Colonic mucosa (tissue), 4 donors: ENCODE data around the gene PI4KA. TPM values are rescaled to one million over a fixed set of nuclear protein-coding genes. Genes with fewer than 3 reads are reported as not detected.
"Not testable (repeated sequence)": the region's sequence is repeated elsewhere in the genome, so short reads cannot be mapped to it uniquely, and the experiment has no call there.

Source experiments
- DNase-seq: peaks from one replicate; pipeline ENCODE4 v3.0.0-alpha.2; 2020
- H3K27ac ChIP-seq: fragments of 200-600 bp; one replicate; pipeline ENCODE4 v1.8.0; 2021
- H3K27me3 ChIP-seq: fragments of 200-600 bp; one replicate; pipeline ENCODE4 v1.8.0; 2021
- H3K36me3 ChIP-seq: fragments of 200-600 bp; one replicate; pipeline ENCODE4 v1.8.0; 2021
- H3K4me1 ChIP-seq: fragments of 200-600 bp; one replicate; pipeline ENCODE4 v1.8.0; 2021; ENCODE audit warnings: mild to moderate bottlenecking
- H3K4me3 ChIP-seq: fragments of 200-600 bp; one replicate; pipeline ENCODE4 v1.8.0; 2021
- H3K9ac ChIP-seq, 2 donors: one replicate each; pipeline ENCODE4 v1.7.0; 2013; ENCODE audit warnings: control low read depth in 2 of 2, low read depth in 2 of 2, low read length in 2 of 2
- H3K9me3 ChIP-seq: fragments of 200-600 bp; one replicate; pipeline ENCODE4 v1.8.0; 2021
- intact Hi-C: fragments of 100-400 bp; cut with DNase I; formaldehyde crosslinking; loops from one replicate; pipeline ENCODE4 v1.14.1; 2022
- total RNA-seq, 2 donors: library from RNA; stranded (reverse); fragmentation: NEBNext Ultra II Directional in 1 of 2; extraction: Animal tissue kit (Norgen Biotek cat#: 25700) in 1 of 2; gene quantifications; one replicate each; pipeline ENCODE4 v1.2.1, GENCODE V29; 2021
- TF ChIP-seq, protein P1 (sequence below): fragments of 200-600 bp; IDR thresholded peaks from one replicate; pipeline ENCODE4 v1.8.0; 2022; ENCODE audit warnings: antibody characterized with exemption, mild to moderate bottlenecking
- donor health status: healthy.
- donor health status: DM: no; HTN: no; CAD: no.
- donor health status: DM: no; HTN: no; CAD: no.

PI4KA gene
- total RNA-seq, 2 donors from 2014 or later: 69.4 to 86.8 TPM

DNA sequence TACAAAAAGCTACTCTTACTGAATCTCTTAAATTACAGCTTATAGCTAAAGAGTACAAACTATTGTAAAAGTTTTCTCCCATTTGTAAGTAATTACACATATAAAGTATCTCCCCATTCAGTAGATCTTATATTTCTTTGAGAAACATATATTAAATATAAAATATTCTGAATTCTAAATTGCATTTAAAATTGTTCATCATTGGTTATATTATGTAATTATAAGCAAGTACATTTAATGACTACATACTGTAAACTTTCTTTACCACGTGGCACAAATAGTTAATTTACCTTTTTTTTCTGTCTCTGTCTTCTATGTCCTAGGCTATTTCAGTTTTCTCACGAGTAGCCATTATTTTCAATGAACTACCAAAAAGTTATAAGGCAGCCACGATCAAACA is 185.9 kb downstream of the PI4KA start:
- Histone ChIP-seq H3K4me3 (no peak overlapping the region), H3K9ac (no peak overlapping the region), H3K27me3 (peaks cover 16% of the 10 kb centered on the region), H3K27ac (no peak overlapping the region), H3K4me1 (no peaks in the 10 kb centered on the region), H3K9me3 (no peaks in the 10 kb centered on the region), H3K36me3 (no peaks in the 10 kb centered on the region)
- intact Hi-C loops: no loop called here
- TF ChIP-seq, protein P1, sequence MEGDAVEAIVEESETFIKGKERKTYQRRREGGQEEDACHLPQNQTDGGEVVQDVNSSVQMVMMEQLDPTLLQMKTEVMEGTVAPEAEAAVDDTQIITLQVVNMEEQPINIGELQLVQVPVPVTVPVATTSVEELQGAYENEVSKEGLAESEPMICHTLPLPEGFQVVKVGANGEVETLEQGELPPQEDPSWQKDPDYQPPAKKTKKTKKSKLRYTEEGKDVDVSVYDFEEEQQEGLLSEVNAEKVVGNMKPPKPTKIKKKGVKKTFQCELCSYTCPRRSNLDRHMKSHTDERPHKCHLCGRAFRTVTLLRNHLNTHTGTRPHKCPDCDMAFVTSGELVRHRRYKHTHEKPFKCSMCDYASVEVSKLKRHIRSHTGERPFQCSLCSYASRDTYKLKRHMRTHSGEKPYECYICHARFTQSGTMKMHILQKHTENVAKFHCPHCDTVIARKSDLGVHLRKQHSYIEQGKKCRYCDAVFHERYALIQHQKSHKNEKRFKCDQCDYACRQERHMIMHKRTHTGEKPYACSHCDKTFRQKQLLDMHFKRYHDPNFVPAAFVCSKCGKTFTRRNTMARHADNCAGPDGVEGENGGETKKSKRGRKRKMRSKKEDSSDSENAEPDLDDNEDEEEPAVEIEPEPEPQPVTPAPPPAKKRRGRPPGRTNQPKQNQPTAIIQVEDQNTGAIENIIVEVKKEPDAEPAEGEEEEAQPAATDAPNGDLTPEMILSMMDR: no peak
- DNase-seq: no peak

DNA sequence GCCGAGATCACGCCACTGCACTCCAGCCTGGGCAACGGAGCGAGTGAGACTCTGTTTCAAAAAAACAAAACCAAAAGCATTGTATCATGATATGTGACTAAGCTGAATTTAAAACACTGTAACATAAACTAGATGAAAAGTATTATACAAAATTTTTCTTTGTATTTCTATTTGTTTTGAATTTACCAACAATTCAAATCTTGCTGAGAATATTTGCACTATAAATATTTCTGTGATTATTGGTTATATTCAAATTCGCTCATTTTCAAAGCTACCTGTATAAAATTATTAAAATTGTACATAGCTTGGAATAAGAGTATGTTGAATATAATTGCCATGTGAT is 186.6 kb downstream of the PI4KA start:
- Histone ChIP-seq H3K4me3 (no peak overlapping the region), H3K9ac (no peak overlapping the region), H3K27ac (no peak overlapping the region), H3K9me3 (no peaks in the 10 kb centered on the region), H3K27me3 (peaks cover 16% of the 10 kb centered on the region), H3K36me3 (no peaks in the 10 kb centered on the region), H3K4me1 (no peaks in the 10 kb centered on the region)
- DNase-seq: no peak
- intact Hi-C loops: no loop called here
- TF ChIP-seq, protein P1: no peak

DNA sequence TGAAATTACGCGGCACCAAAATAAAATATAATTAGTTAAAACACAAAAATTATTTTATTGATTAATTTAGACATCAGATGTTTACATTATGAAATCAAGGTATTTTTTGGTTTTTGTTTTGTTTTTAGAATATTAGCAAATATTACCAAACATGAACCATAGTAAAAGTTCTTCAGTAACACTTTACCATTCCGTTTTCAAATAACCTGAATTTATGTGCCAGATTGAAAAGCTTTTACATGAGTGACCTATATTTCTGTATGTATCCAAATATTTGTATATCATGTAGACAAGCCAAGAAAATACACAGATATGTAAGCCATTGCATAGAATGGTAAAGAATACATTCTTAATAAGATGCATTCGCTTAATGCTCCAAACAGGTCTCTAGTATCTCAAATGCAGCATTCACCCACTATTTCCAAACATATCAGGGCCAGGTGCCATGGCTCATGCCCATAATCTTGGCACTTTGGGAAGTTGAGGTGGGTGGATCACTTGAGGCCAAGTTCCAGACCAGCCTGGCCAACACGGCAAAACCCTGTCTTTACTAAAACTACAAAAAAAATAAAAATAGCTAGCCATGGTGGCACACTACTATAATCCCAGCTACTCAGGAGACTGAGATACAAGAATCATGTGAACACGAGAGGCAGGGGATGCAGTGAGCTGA is 187.1 kb downstream of the PI4KA start:
- H3K27me3 ChIP-seq: peaks cover 16% of the 10 kb centered on the region
- H3K36me3 ChIP-seq: no peaks in the 10 kb centered on the region
- no peaks in the 10 kb centered on the region for H3K9me3 ChIP-seq
- no peak overlapping the region for H3K9ac ChIP-seq
- no peak for DNase-seq
- no peaks in the 10 kb centered on the region for H3K4me1 ChIP-seq
- intact Hi-C loops: no loop called here
- TF ChIP-seq, protein P1: no peak
- no peak overlapping the region for H3K27ac ChIP-seq
- H3K4me3 ChIP-seq: no peak overlapping the region

DNA sequence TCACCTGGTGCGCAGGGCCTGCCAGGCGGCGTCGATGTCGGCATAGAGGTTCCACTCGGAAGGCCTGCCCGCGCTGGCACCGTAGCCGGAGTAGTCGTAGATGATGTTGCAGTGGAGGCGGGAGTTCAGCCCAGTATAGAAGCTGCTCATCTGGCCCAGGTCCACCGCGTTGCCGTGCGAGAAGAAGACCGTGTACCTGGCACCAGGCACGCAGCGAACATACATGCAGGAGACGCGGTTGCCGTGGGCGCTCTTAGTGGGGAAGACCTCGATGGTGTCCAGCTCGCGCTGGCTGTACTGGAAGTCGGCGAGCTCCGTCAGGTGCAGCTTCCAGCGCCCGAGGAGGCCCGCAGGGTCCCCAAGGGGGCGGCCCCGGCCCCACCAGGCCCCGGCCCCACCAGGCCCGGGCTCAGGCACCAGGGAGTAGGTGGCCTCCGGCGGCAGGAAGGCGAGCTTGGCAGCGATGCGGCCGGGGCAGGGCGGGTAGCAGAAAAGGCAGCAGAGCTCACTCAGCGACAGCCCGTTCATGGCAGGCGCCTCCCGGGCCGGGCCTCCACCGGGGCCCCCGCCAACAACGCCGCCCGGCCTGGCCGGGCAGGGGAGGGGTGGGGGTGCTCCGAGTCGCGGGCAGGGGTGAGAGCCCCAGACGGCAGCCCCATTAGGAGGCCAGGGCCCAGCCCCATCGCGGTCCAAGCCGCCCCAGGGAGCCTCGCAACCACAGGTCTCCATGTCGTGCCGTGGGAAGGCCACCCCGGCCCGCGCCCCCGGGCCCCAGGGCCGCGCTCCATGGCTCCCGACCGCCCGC is 188.0 kb downstream of the PI4KA start:
- H3K27me3 ChIP-seq: peaks cover 16% of the 10 kb centered on the region
- H3K36me3 ChIP-seq, DNase-seq, H3K4me3 ChIP-seq, H3K4me1 ChIP-seq, H3K9ac ChIP-seq, H3K27ac ChIP-seq, intact Hi-C loops, H3K9me3 ChIP-seq: not testable (repeated sequence)

DNA sequence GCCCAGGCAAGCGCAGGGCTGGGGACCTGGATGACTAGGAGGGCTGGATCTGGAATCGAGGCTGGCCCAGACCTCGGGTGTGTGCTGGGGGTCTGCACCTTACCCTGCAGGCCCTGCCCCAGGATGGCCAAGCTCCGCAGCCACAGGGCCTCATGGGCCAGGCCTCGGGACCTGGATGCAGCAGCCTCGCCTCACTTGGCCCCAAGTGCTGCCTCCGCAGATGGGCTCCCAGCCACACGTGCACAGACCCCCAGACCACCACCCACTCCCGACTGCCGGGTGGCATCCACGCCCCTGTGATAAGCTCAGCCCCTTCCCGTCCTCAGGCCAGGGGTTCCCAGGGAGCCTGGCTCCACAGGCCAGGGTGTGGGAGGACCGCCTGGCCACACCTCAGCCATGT is 188.7 kb downstream of the PI4KA start:
- H3K9me3 ChIP-seq, H3K4me3 ChIP-seq, H3K4me1 ChIP-seq, H3K36me3 ChIP-seq, H3K9ac ChIP-seq, H3K27ac ChIP-seq, DNase-seq, intact Hi-C loops: not testable (repeated sequence)
- H3K27me3 ChIP-seq: peaks cover 16% of the 10 kb centered on the region

DNA sequence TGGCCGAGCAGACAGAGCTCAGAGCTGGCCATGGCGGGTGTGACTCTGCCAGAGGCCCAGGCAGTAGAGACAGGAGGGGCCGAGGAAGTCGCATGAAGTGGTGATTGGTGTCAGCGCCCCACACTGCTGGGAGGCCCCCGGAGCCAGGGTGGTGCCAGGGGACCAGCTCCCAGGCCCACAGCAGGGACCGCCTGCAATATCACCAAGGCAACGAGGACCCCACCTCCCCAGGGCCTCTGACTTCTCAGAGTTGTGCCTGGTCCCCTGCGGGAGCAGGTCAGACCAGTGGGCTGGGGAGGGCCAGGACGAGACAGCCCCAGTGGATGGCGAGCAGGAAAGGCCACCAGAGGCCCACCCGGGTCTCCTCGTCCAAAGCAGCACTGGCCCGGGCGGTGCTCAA is 189.1 kb downstream of the PI4KA start:
- H3K9me3 ChIP-seq, DNase-seq, H3K4me1 ChIP-seq, H3K36me3 ChIP-seq, intact Hi-C loops, H3K4me3 ChIP-seq, H3K9ac ChIP-seq, H3K27ac ChIP-seq: not testable (repeated sequence)
- peaks cover 16% of the 10 kb centered on the region for H3K27me3 ChIP-seq

DNA sequence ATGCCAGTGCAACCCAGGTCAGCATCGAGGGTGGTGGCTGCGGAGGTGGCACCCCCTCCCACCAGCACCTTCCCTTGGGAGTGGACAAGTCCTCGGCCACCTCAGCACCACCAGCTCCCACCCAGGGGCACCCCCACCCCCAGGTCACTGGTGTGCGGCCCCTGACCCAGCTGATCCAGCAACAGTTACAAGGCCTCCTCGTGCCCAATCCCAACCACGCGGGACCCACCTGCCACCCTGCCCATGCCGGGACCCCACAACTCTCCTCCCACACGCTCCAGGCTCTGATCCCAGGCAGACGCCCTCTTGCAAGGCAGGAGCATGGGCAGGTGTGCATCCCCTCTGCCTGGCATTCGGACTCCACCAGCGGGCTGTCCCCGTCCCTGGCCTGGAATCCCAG is 189.8 kb downstream of the PI4KA start:
- H3K9ac ChIP-seq, H3K27ac ChIP-seq, intact Hi-C loops, H3K4me3 ChIP-seq, H3K4me1 ChIP-seq, DNase-seq, H3K36me3 ChIP-seq, H3K9me3 ChIP-seq: not testable (repeated sequence)
- peaks cover 16% of the 10 kb centered on the region for H3K27me3 ChIP-seq

DNA sequence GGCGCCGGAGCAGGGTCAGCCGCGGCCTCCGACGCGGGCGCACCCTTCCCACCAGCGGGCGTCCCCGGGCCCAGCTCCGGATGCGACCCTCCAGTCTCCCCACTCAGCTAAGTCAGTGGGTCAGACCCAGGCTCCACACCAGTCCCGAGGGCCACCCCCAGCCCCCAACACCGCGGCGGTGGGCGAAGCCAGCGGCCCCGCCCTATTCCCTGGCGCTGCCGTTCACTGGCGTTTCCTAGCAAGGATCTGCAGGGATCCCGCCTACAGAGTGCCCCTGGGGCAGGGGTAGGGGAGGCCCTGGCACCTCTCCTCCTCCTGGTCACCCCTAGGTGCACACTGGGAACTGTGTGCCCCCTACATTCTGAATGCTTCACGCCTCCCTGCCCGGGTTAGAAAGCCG is 190.4 kb downstream of the PI4KA start:
- H3K27me3 ChIP-seq: peaks cover 12% of the 10 kb centered on the region
- intact Hi-C loops, H3K4me1 ChIP-seq, H3K27ac ChIP-seq, H3K36me3 ChIP-seq, H3K9ac ChIP-seq, H3K4me3 ChIP-seq, H3K9me3 ChIP-seq, DNase-seq: not testable (repeated sequence)

DNA sequence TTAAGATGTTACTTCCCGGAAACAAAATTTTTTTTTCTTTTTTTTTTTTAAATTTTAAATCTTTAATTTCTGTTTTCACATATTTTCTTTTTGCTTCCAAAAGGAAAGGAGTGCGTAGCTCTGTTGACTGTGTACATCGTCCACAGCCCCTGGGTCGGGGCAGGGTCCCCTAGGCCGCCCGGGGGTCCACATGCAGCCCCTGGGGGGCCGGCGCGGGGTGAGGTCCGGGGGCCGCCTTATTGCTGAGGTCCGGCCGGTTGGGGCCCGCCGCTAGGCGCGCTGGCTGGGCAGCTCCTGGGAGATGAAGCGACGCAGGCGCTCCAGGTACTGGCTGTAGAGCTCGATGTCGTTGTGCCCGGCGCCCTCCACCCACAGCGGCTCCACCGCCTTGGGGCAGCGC is 191.1 kb downstream of the PI4KA start:
- intact Hi-C loops, DNase-seq: not testable (repeated sequence)

More for the DNA sequence above, 191.1 kb downstream of the PI4KA start:
- not testable (repeated sequence) for H3K9me3 ChIP-seq, H3K36me3 ChIP-seq, H3K4me1 ChIP-seq, H3K27ac ChIP-seq, H3K9ac ChIP-seq, H3K4me3 ChIP-seq
- peaks cover 12% of the 10 kb centered on the region for H3K27me3 ChIP-seq
